ENCODE results near the gene GRAMD1B. TPM values are rescaled to one million over a fixed set of nuclear protein-coding genes. Genes with fewer than 3 reads are reported as not detected.

Gene GRAMD1B
- total and polyA plus RNA-seq, 2 experiments from 2014 or later: 9.0 to 20.4 TPM

GRCh38 chr11:123392431-123392830 lies 37.6 kb upstream of the GRAMD1B start:
- Histone ChIP-seq H3K79me2 (no peaks in the 10 kb centered on the region), H3K4me2 (no peak overlapping the region), H3K4me1 (ENCODE audit: insufficient read depth) (no peaks in the 10 kb centered on the region), H3K27me3 (peaks cover 3% of the 10 kb centered on the region), H4K20me1 (ENCODE audit: insufficient read depth, poor library complexity, severe bottlenecking) (no peaks in the 10 kb centered on the region), H3K4me3 (no peak overlapping the region), H2AFZ (no peak overlapping the region), H3K9me2 (replicated peaks; ENCODE audit: insufficient read depth) (no peaks in the 10 kb centered on the region), H3K9me3 (ENCODE audit: low read depth) (no peaks in the 10 kb centered on the region), H3K27ac (no peak overlapping the region), H3K36me3 (replicated peaks; ENCODE audit: insufficient read depth, low read depth) (no peaks in the 10 kb centered on the region)
- TF ChIP-seq EZH2 (IDR thresholded peaks at IDR 0.05; ENCODE audit: borderline replicate concordance): no peak
- no peak for TF ChIP-seq EZH2phosphoT487 (IDR thresholded peaks at IDR 0.05; ENCODE audit: low read depth, severe bottlenecking, unreplicated experiment)
- no peak for TF ChIP-seq CTCF (IDR thresholded peaks at IDR 0.05; ENCODE audit: poor library complexity)
- no peak for DNase-seq (ENCODE audit: low spot score)

- no peaks in the 10 kb centered on the region for H3K79me2 ChIP-seq
- H3K4me2 ChIP-seq: no peak overlapping the region
- no peaks in the 10 kb centered on the region for H3K9me2 ChIP-seq (replicated peaks; ENCODE audit: insufficient read depth)
- H3K4me1 ChIP-seq (ENCODE audit: insufficient read depth): no peaks in the 10 kb centered on the region
- no peak overlapping the region for H2AFZ ChIP-seq
- no peaks in the 10 kb centered on the region for H4K20me1 ChIP-seq (ENCODE audit: insufficient read depth, poor library complexity, severe bottlenecking)
- no peak overlapping the region for H3K27ac ChIP-seq
- no peaks in the 10 kb centered on the region for H3K9me3 ChIP-seq (ENCODE audit: low read depth)
- H3K27me3 ChIP-seq: peaks cover 3% of the 10 kb centered on the region
- no peak overlapping the region for H3K4me3 ChIP-seq
- WGBS (ENCODE audit: low lambda C conversion rate, missing lambda C conversion rate): 60% methylated on average over 3 of the region's 3 CpGs
- TF ChIP-seq CTCF (IDR thresholded peaks at IDR 0.05; ENCODE audit: poor library complexity) (no peak), EZH2phosphoT487 (IDR thresholded peaks at IDR 0.05; ENCODE audit: low read depth, severe bottlenecking, unreplicated experiment) (no peak), EZH2 (IDR thresholded peaks at IDR 0.05; ENCODE audit: borderline replicate concordance) (no peak)
- DNase-seq (ENCODE audit: low spot score): no peak
- no peaks in the 10 kb centered on the region for H3K36me3 ChIP-seq (replicated peaks; ENCODE audit: insufficient read depth, low read depth)
Observed at GRCh38 chr11:123392844-123393243, 37.2 kb upstream of the GRAMD1B start.

- Histone ChIP-seq H3K9me3 (ENCODE audit: low read depth) (no peaks in the 10 kb centered on the region), H2AFZ (no peak overlapping the region), H3K4me2 (no peak overlapping the region)
Observed at GRCh38 chr11:123393312-123393927, 36.6 kb upstream of the GRAMD1B start.

GRCh38 chr11:123404676-123405075 lies 25.4 kb upstream of the GRAMD1B start:
- Histone ChIP-seq H2AFZ (no peak overlapping the region), H3K27me3 (no peaks in the 10 kb centered on the region), H3K4me1 (ENCODE audit: insufficient read depth) (peaks cover 14% of the 10 kb centered on the region), H3K4me3 (no peak overlapping the region), H3K4me2 (no peak overlapping the region), H4K20me1 (ENCODE audit: insufficient read depth, poor library complexity, severe bottlenecking) (no peaks in the 10 kb centered on the region), H3K36me3 (replicated peaks; ENCODE audit: insufficient read depth, low read depth) (no peaks in the 10 kb centered on the region), H3K79me2 (no peaks in the 10 kb centered on the region), H3K9me2 (replicated peaks; ENCODE audit: insufficient read depth) (no peaks in the 10 kb centered on the region), H3K27ac (no peak overlapping the region), H3K9me3 (ENCODE audit: low read depth) (no peaks in the 10 kb centered on the region)
- TF ChIP-seq EZH2phosphoT487 (IDR thresholded peaks at IDR 0.05; ENCODE audit: low read depth, severe bottlenecking, unreplicated experiment) (no peak), EZH2 (IDR thresholded peaks at IDR 0.05; ENCODE audit: borderline replicate concordance) (no peak), CTCF (IDR thresholded peaks at IDR 0.05; ENCODE audit: poor library complexity) (no peak)
- WGBS (ENCODE audit: low lambda C conversion rate, missing lambda C conversion rate): 70% methylated on average over 7 of the region's 7 CpGs
- no peak for DNase-seq (ENCODE audit: low spot score)

More at GRCh38 chr11:123393312-123393927, 36.6 kb upstream of the GRAMD1B start:
- H3K36me3 ChIP-seq (replicated peaks; ENCODE audit: insufficient read depth, low read depth): no peaks in the 10 kb centered on the region
- no peak for DNase-seq (ENCODE audit: low spot score)
- no peaks in the 10 kb centered on the region for H3K79me2 ChIP-seq
- no peaks in the 10 kb centered on the region for H4K20me1 ChIP-seq (ENCODE audit: insufficient read depth, poor library complexity, severe bottlenecking)
- no peak overlapping the region for H3K4me3 ChIP-seq
- TF ChIP-seq EZH2phosphoT487 (IDR thresholded peaks at IDR 0.05; ENCODE audit: low read depth, severe bottlenecking, unreplicated experiment): no peak
- H3K27ac ChIP-seq: no peak overlapping the region
- H3K27me3 ChIP-seq: peaks cover 3% of the 10 kb centered on the region
- WGBS (ENCODE audit: low lambda C conversion rate, missing lambda C conversion rate): 69% methylated on average over 6 of the region's 6 CpGs
- H3K4me1 ChIP-seq (ENCODE audit: insufficient read depth): no peaks in the 10 kb centered on the region
- no peaks in the 10 kb centered on the region for H3K9me2 ChIP-seq (replicated peaks; ENCODE audit: insufficient read depth)
